Measurements from ENCODE around the gene RILP.

GRCh38 chr17:1634841-1635650, 14.6 kb downstream of the RILP start:
- no peak for TF ChIP-seq EP300 (IDR thresholded peaks at IDR 0.05; ENCODE audit: low read depth)
- TF ChIP-seq POLR2A (IDR thresholded peaks at IDR 0.05) = no peak
- TF ChIP-seq CTCF (IDR thresholded peaks at IDR 0.05) = no peak
- TF ChIP-seq POLR2AphosphoS5 (IDR thresholded peaks at IDR 0.05) = no peak
